NCI-H146 treated with DMSO at 0.1 percent for 48 hours (cell line): Measurements from ENCODE around the gene ZNF611.
A peak's percentile ranks its signal among the peaks of the same experiment; 100 is the strongest.
"Not testable (repeated sequence)": the region's sequence is repeated elsewhere in the genome, so short reads cannot be mapped to it uniquely, and the experiment has no call there.

Source experiments
- DNase-seq: peaks from one replicate; lab custom pipeline; 2025; ENCODE audit not compliant: unreplicated experiment; lab: John Stamatoyannopoulos, UW

ZNF611 gene

GRCh38 chr19:52687684-52688083 is 47.2 kb downstream of the ZNF611 start:
- DNase-seq, result no peak

- no peak for DNase-seq
Observed at GRCh38 chr19:52685811-52686210, 49.0 kb downstream of the ZNF611 start.

- DNase-seq, result not testable (repeated sequence)
Observed at GRCh38 chr19:52681216-52681615, 53.6 kb downstream of the ZNF611 start.

- DNase-seq, result no peak
Observed at GRCh38 chr19:52679598-52679997, 55.2 kb downstream of the ZNF611 start.

GRCh38 chr19:52675239-52675638 is 59.6 kb downstream of the ZNF611 start:
- DNase-seq, result not testable (repeated sequence)

GRCh38 chr19:52673014-52673413 is 61.8 kb downstream of the ZNF611 start:
- no peak for DNase-seq

GRCh38 chr19:52670046-52670445 is 64.8 kb downstream of the ZNF611 start:
- no peak for DNase-seq

- DNase-seq, result no peak
Observed at GRCh38 chr19:52669586-52669985, 65.3 kb downstream of the ZNF611 start.

GRCh38 chr19:52667972-52668371 is 66.9 kb downstream of the ZNF611 start:
- no peak for DNase-seq

- DNase-seq, result no peak
Observed at GRCh38 chr19:52666506-52666905, 68.3 kb downstream of the ZNF611 start.

- no peak for DNase-seq
Observed at GRCh38 chr19:52665529-52665928, 69.3 kb downstream of the ZNF611 start.

- DNase-seq, result no peak
Observed at GRCh38 chr19:52665027-52665426, 69.8 kb downstream of the ZNF611 start.

- no peak for DNase-seq
Observed at GRCh38 chr19:52664461-52664860, 70.4 kb downstream of the ZNF611 start.

GRCh38 chr19:52662631-52663030 is 72.2 kb downstream of the ZNF611 start:
- no peak for DNase-seq

GRCh38 chr19:52660981-52661380 is 73.9 kb downstream of the ZNF611 start:
- DNase-seq, result no peak

GRCh38 chr19:52659013-52659412 is 75.8 kb downstream of the ZNF611 start:
- no peak for DNase-seq

GRCh38 chr19:52658595-52658994 is 76.2 kb downstream of the ZNF611 start:
- peak; percentile 98 for DNase-seq

- DNase-seq, result no peak
Observed at GRCh38 chr19:52653161-52653560, 81.7 kb downstream of the ZNF611 start.
